Measurements from ENCODE around the gene CIRBP.
A peak's percentile ranks its signal among the peaks of the same experiment; 100 is the strongest.
"Not testable (repeated sequence)": the region's sequence is repeated elsewhere in the genome, so short reads cannot be mapped to it uniquely, and the experiment has no call there.

The CIRBP gene

GRCh38 chr19:1290703-1291651 lies 21.8 kb downstream of the CIRBP start:
- DNase-seq (ENCODE audit: low read depth in 2 of 2): no peak

GRCh38 chr19:1291761-1292418 lies 22.8 kb downstream of the CIRBP start:
- DNase-seq (ENCODE audit: low read depth in 2 of 2): no peak

- no peak for DNase-seq (ENCODE audit: low read depth in 2 of 2)
Measured at GRCh38 chr19:1292419-1293151, 23.5 kb downstream of the CIRBP start.

GRCh38 chr19:1293782-1294604 lies 24.9 kb downstream of the CIRBP start:
- no peak for DNase-seq (ENCODE audit: low read depth in 2 of 2)

- no peak for DNase-seq (ENCODE audit: low read depth in 2 of 2)
Measured at GRCh38 chr19:1294688-1295087, 25.6 kb downstream of the CIRBP start.

- DNase-seq (ENCODE audit: low read depth in 2 of 2): peak; percentile 26 to 31
Measured at GRCh38 chr19:1295169-1296012, 26.3 kb downstream of the CIRBP start.

- DNase-seq (ENCODE audit: low read depth in 2 of 2): no peak
Measured at GRCh38 chr19:1296078-1296477, 26.9 kb downstream of the CIRBP start.

GRCh38 chr19:1296575-1297271 lies 27.6 kb downstream of the CIRBP start:
- no peak for DNase-seq (ENCODE audit: low read depth in 2 of 2)

GRCh38 chr19:1298235-1298634 lies 29.1 kb downstream of the CIRBP start:
- DNase-seq (ENCODE audit: low read depth in 2 of 2): no peak

GRCh38 chr19:1299801-1300200 lies 30.7 kb downstream of the CIRBP start:
- no peak for DNase-seq (ENCODE audit: low read depth in 2 of 2)

GRCh38 chr19:1300744-1301490 lies 31.8 kb downstream of the CIRBP start:
- DNase-seq (ENCODE audit: low read depth in 2 of 2): no peak

GRCh38 chr19:1302533-1303239 lies 33.6 kb downstream of the CIRBP start:
- DNase-seq (ENCODE audit: low read depth in 2 of 2): no peak

GRCh38 chr19:1304197-1304924 lies 35.2 kb downstream of the CIRBP start:
- no peak for DNase-seq (ENCODE audit: low read depth in 2 of 2)

- DNase-seq (ENCODE audit: low read depth in 2 of 2): not testable (repeated sequence)
Measured at GRCh38 chr19:1305354-1305753, 36.2 kb downstream of the CIRBP start.

GRCh38 chr19:1307320-1307719 lies 38.2 kb downstream of the CIRBP start:
- no peak for DNase-seq (ENCODE audit: low read depth in 2 of 2)

- DNase-seq (ENCODE audit: low read depth in 2 of 2): no peak
Measured at GRCh38 chr19:1307755-1308303, 38.7 kb downstream of the CIRBP start.

GRCh38 chr19:1308718-1309117 lies 39.6 kb downstream of the CIRBP start:
- no peak for DNase-seq (ENCODE audit: low read depth in 2 of 2)
